Duodenal mucosa (tissue), 2 donors: Measurements from ENCODE around the gene COL20A1.

Experiments used
- H3K27ac ChIP-seq: one replicate; pipeline ENCODE4 v1.7.0; 2013; ENCODE audit warnings: low read depth, low read length
- H3K27me3 ChIP-seq, 2 donors: one replicate each; pipeline ENCODE4 v1.7.0; 2013; ENCODE audit warnings: low read length in 2 of 2, control low read depth in 1 of 2; ENCODE audit not compliant: insufficient read depth in 2 of 2, control insufficient read depth in 1 of 2
- H3K36me3 ChIP-seq, 2 donors: one replicate each; pipeline ENCODE4 v1.7.0; 2013; ENCODE audit warnings: low read length in 2 of 2, control low read depth in 1 of 2; ENCODE audit not compliant: insufficient read depth in 2 of 2, control insufficient read depth in 1 of 2
- H3K4me1 ChIP-seq, 2 donors: one replicate each; pipeline ENCODE4 v1.7.0; 2013; ENCODE audit warnings: low read length in 2 of 2, control low read depth in 1 of 2; ENCODE audit not compliant: insufficient read depth in 2 of 2, control insufficient read depth in 1 of 2
- H3K4me3 ChIP-seq, 2 donors: one replicate each; pipeline ENCODE4 v1.7.0; 2013; ENCODE audit warnings: low read length in 2 of 2, low read depth in 1 of 2
- H3K9ac ChIP-seq, 2 donors: one replicate each; pipeline ENCODE4 v1.7.0; 2013; ENCODE audit warnings: low read length in 2 of 2, low read depth in 1 of 2
- H3K9me3 ChIP-seq, 2 donors: one replicate each; pipeline ENCODE4 v1.7.0; 2013; ENCODE audit warnings: low read length in 2 of 2, control low read depth in 1 of 2; ENCODE audit not compliant: control insufficient read depth in 1 of 2

COL20A1 gene

GRCh38 chr20:63363981-63364561 lies 71.1 kb downstream of the COL20A1 start:
- Histone ChIP-seq H3K27ac (no peak overlapping the region), H3K27me3 (peaks cover 20 to 24% of the 10 kb centered on the region in 2 donors), H3K4me3 (no peak overlapping the region), H3K4me1 (no peaks in the 10 kb centered on the region), H3K36me3 (no peaks in the 10 kb centered on the region), H3K9ac (no peak overlapping the region), H3K9me3 (no peaks in the 10 kb centered on the region)

GRCh38 chr20:63364801-63365585 lies 72.0 kb downstream of the COL20A1 start:
- peaks cover 15 to 22% of the 10 kb centered on the region in 2 donors for H3K27me3 ChIP-seq
- H3K27ac ChIP-seq: no peak overlapping the region

GRCh38 chr20:63365601-63366389 lies 72.8 kb downstream of the COL20A1 start:
- H3K9ac ChIP-seq: no peak overlapping the region
- H3K4me3 ChIP-seq: no peak overlapping the region
- H3K4me1 ChIP-seq: no peaks in the 10 kb centered on the region
- H3K27ac ChIP-seq: no peak overlapping the region
- no peaks in the 10 kb centered on the region for H3K36me3 ChIP-seq
- H3K9me3 ChIP-seq: no peaks in the 10 kb centered on the region
- H3K27me3 ChIP-seq: peaks cover 9 to 14% of the 10 kb centered on the region in 2 donors

More at GRCh38 chr20:63364801-63365585, 72.0 kb downstream of the COL20A1 start:
- Histone ChIP-seq H3K9ac (no peak overlapping the region), H3K36me3 (no peaks in the 10 kb centered on the region), H3K4me3 (no peak overlapping the region), H3K9me3 (no peaks in the 10 kb centered on the region), H3K4me1 (no peaks in the 10 kb centered on the region)

- Histone ChIP-seq H3K27me3 (peaks cover 9 to 14% of the 10 kb centered on the region in 2 donors), H3K4me3 (no peak overlapping the region), H3K27ac (no peak overlapping the region)
Measured at GRCh38 chr20:63366390-63367365, 73.7 kb downstream of the COL20A1 start.

GRCh38 chr20:63367446-63368055 lies 74.6 kb downstream of the COL20A1 start:
- no peaks in the 10 kb centered on the region for H3K36me3 ChIP-seq
- H3K9me3 ChIP-seq: no peaks in the 10 kb centered on the region
- no peak overlapping the region for H3K27ac ChIP-seq
- H3K9ac ChIP-seq: no peak overlapping the region
- peaks cover 1 to 10% of the 10 kb centered on the region in 2 donors for H3K27me3 ChIP-seq
- no peak overlapping the region for H3K4me3 ChIP-seq
- no peaks in the 10 kb centered on the region for H3K4me1 ChIP-seq

More at GRCh38 chr20:63366390-63367365, 73.7 kb downstream of the COL20A1 start:
- Histone ChIP-seq H3K36me3 (no peaks in the 10 kb centered on the region), H3K4me1 (no peaks in the 10 kb centered on the region), H3K9me3 (no peaks in the 10 kb centered on the region), H3K9ac (no peak overlapping the region)

GRCh38 chr20:63368151-63368550 lies 75.2 kb downstream of the COL20A1 start:
- Histone ChIP-seq H3K27me3 (peaks cover 0 to 5% of the 10 kb centered on the region in 2 donors), H3K36me3 (no peaks in the 10 kb centered on the region), H3K4me3 (no peak overlapping the region), H3K9ac (no peak overlapping the region), H3K4me1 (no peaks in the 10 kb centered on the region), H3K9me3 (no peaks in the 10 kb centered on the region), H3K27ac (no peak overlapping the region)

- H3K27ac ChIP-seq: no peak overlapping the region
- H3K27me3 ChIP-seq: no peaks in the 10 kb centered on the region
- H3K4me3 ChIP-seq: no peak overlapping the region
- no peaks in the 10 kb centered on the region for H3K4me1 ChIP-seq
- H3K36me3 ChIP-seq: no peaks in the 10 kb centered on the region
- H3K9ac ChIP-seq: no peak overlapping the region
- no peaks in the 10 kb centered on the region for H3K9me3 ChIP-seq
Measured at GRCh38 chr20:63369024-63369530, 76.1 kb downstream of the COL20A1 start.

- Histone ChIP-seq H3K4me3 (no peak overlapping the region), H3K27ac (no peak overlapping the region), H3K27me3 (peaks cover 3% of the 10 kb centered on the region in 2 donors), H3K4me1 (no peaks in the 10 kb centered on the region), H3K9me3 (no peaks in the 10 kb centered on the region), H3K36me3 (no peaks in the 10 kb centered on the region), H3K9ac (no peak overlapping the region)
Measured at GRCh38 chr20:63369724-63370617, 77.0 kb downstream of the COL20A1 start.
